ENCODE measurements around the gene C16orf86.
A peak's percentile ranks its signal among the peaks of the same experiment; 100 is the strongest.

Gene C16orf86

DNA sequence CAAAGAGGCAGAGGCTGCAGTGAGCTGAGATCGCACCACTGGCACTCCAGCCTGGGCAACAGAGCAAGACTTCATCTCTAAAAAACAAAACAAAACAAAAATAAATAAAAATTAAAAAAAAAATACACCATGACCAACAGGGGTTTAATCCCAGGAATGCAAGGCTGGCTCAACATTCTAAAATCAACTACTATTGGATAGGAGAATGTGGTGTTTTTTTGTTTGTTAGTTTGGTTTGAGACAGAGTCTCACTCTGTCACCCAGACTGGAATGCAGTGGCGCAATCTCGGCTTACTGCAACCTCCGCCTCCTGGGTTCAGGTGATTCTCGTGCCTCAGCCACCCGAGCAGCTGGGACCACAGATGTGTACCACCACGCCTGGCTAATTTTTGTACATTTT is 32.7 kb downstream of the C16orf86 start:
- H3K36me3 ChIP-seq (ENCODE audit: control insufficient read depth in 4 of 4, insufficient read depth in 4 of 4, low read length in 3 of 4): peaks cover 0 to 11% (median 3%) of the 10 kb centered on the region in 4 experiments
- no peak overlapping the region for H3K27ac ChIP-seq (ENCODE audit: insufficient read depth in 1 of 2, low read depth in 1 of 2, low read length in 2 of 2, poor library complexity in 1 of 2, severe bottlenecking in 2 of 2)
- H3K9me3 ChIP-seq (ENCODE audit: control extremely low read depth in 1 of 5, control insufficient read depth in 4 of 5, insufficient read depth in 2 of 5, low read depth in 1 of 5, low read length in 4 of 5): peaks cover 0 to 11% (median 5%) of the 10 kb centered on the region in 5 experiments
- no peaks in the 10 kb centered on the region for H3K4me1 ChIP-seq (ENCODE audit: control extremely low read depth in 1 of 4, control insufficient read depth in 4 of 4, insufficient read depth in 4 of 4, low read length in 3 of 4)
- no peaks in the 10 kb centered on the region for H3K27me3 ChIP-seq (replicated peaks in 2 of 5; ENCODE audit: control insufficient read depth in 4 of 5, insufficient read depth in 5 of 5, low read length in 4 of 5)
- H3K4me3 ChIP-seq (ENCODE audit: control insufficient read depth in 1 of 7, extremely low read depth in 1 of 7, insufficient read depth in 4 of 7, low read depth in 2 of 7, low read length in 6 of 7): no peak overlapping the region
- WGBS (ENCODE audit: insufficient coverage): 96% methylated on average over 6 of the region's 7 CpGs
- peak in 2 of 3 donors; percentile 27 to 33 for DNase-seq
- CTCF ChIA-PET: no interaction called here
- POLR2A ChIA-PET: no interaction called here

DNA sequence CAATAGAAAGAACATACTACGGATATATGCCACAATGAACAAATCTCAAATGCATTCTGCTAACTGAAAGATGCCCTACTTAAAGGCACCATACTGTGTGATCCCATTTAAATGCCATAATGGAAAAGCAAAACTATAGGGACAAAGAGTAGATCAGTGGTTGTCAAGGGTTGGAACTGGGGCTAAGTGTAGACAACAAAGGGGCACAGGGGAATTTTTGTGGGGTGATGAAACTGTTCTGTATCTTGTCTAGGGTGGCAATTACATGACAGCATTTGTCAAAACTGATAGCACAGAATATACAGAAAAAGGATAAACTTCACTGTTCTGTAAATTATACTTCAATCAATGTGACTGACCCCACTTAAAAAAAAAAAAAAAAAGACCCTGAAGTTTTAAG is 34.8 kb downstream of the C16orf86 start:
- peaks cover 0 to 11% (median 5%) of the 10 kb centered on the region in 5 experiments for H3K9me3 ChIP-seq (ENCODE audit: control extremely low read depth in 1 of 5, control insufficient read depth in 4 of 5, insufficient read depth in 2 of 5, low read depth in 1 of 5, low read length in 4 of 5)
- ChIA-PET CTCF (no interaction called here), POLR2A (no interaction called here)
- peaks cover 0 to 11% (median 3%) of the 10 kb centered on the region in 4 experiments for H3K36me3 ChIP-seq (ENCODE audit: control insufficient read depth in 4 of 4, insufficient read depth in 4 of 4, low read length in 3 of 4)
- 100% methylated on average over 1 of the region's 1 CpG for WGBS (ENCODE audit: insufficient coverage)
- no peak overlapping the region for H3K27ac ChIP-seq (ENCODE audit: insufficient read depth in 1 of 2, low read depth in 1 of 2, low read length in 2 of 2, poor library complexity in 1 of 2, severe bottlenecking in 2 of 2)
- H3K4me1 ChIP-seq (ENCODE audit: control extremely low read depth in 1 of 4, control insufficient read depth in 4 of 4, insufficient read depth in 4 of 4, low read length in 3 of 4): no peaks in the 10 kb centered on the region
- no peaks in the 10 kb centered on the region for H3K27me3 ChIP-seq (replicated peaks in 2 of 5; ENCODE audit: control insufficient read depth in 4 of 5, insufficient read depth in 5 of 5, low read length in 4 of 5)
- DNase-seq: no peak
- no peak overlapping the region for H3K4me3 ChIP-seq (ENCODE audit: control insufficient read depth in 1 of 7, extremely low read depth in 1 of 7, insufficient read depth in 4 of 7, low read depth in 2 of 7, low read length in 6 of 7)

DNA sequence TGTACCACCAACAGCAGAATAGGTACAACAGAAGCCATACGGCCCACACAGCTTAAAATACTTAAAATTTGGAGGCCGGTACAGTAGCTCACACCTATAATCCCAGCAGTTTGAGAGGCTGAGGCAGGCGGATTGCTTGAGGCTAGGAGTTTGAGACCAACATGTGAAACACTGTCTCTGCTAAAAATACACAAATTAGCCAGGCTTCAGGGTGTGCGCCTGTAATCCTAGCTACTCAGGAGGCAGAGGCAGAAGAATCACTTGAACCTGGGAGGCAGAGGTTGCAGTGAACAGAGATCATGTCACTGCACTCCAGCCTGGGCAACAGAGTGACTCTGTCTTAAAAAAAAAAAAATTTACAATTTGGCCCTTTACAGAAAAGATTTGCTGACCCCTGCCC is 35.5 kb downstream of the C16orf86 start:
- peaks cover 0 to 11% (median 5%) of the 10 kb centered on the region in 5 experiments for H3K9me3 ChIP-seq (ENCODE audit: control extremely low read depth in 1 of 5, control insufficient read depth in 4 of 5, insufficient read depth in 2 of 5, low read depth in 1 of 5, low read length in 4 of 5)
- H3K4me1 ChIP-seq (ENCODE audit: control extremely low read depth in 1 of 4, control insufficient read depth in 4 of 4, insufficient read depth in 4 of 4, low read length in 3 of 4): no peaks in the 10 kb centered on the region
- no peak overlapping the region for H3K27ac ChIP-seq (ENCODE audit: insufficient read depth in 1 of 2, low read depth in 1 of 2, low read length in 2 of 2, poor library complexity in 1 of 2, severe bottlenecking in 2 of 2)
- no peaks in the 10 kb centered on the region for H3K27me3 ChIP-seq (replicated peaks in 2 of 5; ENCODE audit: control insufficient read depth in 4 of 5, insufficient read depth in 5 of 5, low read length in 4 of 5)
- no peak overlapping the region for H3K4me3 ChIP-seq (ENCODE audit: control insufficient read depth in 1 of 7, extremely low read depth in 1 of 7, insufficient read depth in 4 of 7, low read depth in 2 of 7, low read length in 6 of 7)
- DNase-seq: no peak
- WGBS (ENCODE audit: insufficient coverage): 97% methylated on average over 4 of the region's 4 CpGs
- POLR2A ChIA-PET: no interaction called here
- CTCF ChIA-PET: no interaction called here
- peaks cover 0 to 11% (median 3%) of the 10 kb centered on the region in 4 experiments for H3K36me3 ChIP-seq (ENCODE audit: control insufficient read depth in 4 of 4, insufficient read depth in 4 of 4, low read length in 3 of 4)

DNA sequence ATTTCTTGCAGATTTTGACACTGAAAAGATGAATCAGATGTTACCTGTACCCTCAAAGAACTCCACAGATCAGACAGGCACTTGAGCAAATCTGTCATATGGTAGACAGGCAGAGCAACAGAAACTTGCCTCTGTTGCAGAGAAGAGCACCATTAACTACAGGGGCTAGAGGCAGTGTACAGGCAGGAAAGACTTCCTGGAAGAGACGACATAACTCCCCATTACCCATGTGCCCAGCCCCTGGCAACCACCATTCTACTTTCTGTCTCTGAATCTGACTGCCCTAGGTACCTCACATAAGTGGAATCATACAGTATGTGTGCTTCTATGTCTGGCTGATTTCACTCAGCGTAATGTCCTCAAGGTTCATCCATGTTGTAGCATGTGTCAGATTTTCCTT is 37.0 kb downstream of the C16orf86 start:
- Histone ChIP-seq H3K4me1 (ENCODE audit: control extremely low read depth in 1 of 4, control insufficient read depth in 4 of 4, insufficient read depth in 4 of 4, low read length in 3 of 4) (no peaks in the 10 kb centered on the region), H3K27me3 (replicated peaks in 2 of 5; ENCODE audit: control insufficient read depth in 4 of 5, insufficient read depth in 5 of 5, low read length in 4 of 5) (no peaks in the 10 kb centered on the region), H3K9me3 (ENCODE audit: control extremely low read depth in 1 of 5, control insufficient read depth in 4 of 5, insufficient read depth in 2 of 5, low read depth in 1 of 5, low read length in 4 of 5) (peaks cover 0 to 11% (median 5%) of the 10 kb centered on the region in 5 experiments), H3K27ac (ENCODE audit: insufficient read depth in 1 of 2, low read depth in 1 of 2, low read length in 2 of 2, poor library complexity in 1 of 2, severe bottlenecking in 2 of 2) (no peak overlapping the region), H3K4me3 (ENCODE audit: control insufficient read depth in 1 of 7, extremely low read depth in 1 of 7, insufficient read depth in 4 of 7, low read depth in 2 of 7, low read length in 6 of 7) (no peak overlapping the region), H3K36me3 (ENCODE audit: control insufficient read depth in 4 of 4, insufficient read depth in 4 of 4, low read length in 3 of 4) (peaks cover 0 to 2% (median under 1%) of the 10 kb centered on the region in 4 experiments)
- CTCF ChIA-PET: no interaction called here
- no peak for DNase-seq
- POLR2A ChIA-PET: no interaction called here
- WGBS (ENCODE audit: insufficient coverage): 71% methylated on average over 2 of the region's 2 CpGs

DNA sequence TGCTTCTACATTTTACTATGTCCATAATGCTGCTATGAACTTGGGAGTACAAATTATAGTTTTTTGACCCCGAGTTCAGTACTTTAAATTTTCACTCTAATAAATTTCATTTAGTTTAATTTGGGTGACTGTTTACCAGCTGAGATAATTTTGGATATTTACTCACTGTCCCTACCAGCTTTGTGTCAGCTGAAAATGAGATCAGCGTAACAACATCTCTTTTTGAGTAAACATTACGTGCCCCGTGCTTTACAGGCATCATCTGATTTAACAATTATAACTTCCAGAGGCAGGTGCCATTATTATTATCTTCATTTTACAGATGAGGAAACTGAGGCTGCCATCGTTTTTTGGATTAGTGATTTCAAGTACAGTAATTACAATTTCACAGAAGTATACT is 37.5 kb downstream of the C16orf86 start:
- peaks cover 0 to 7% (median 3%) of the 10 kb centered on the region in 5 experiments for H3K9me3 ChIP-seq (ENCODE audit: control extremely low read depth in 1 of 5, control insufficient read depth in 4 of 5, insufficient read depth in 2 of 5, low read depth in 1 of 5, low read length in 4 of 5)
- ChIA-PET POLR2A (no interaction called here), CTCF (interaction anchor here (0.9 kb wide), 1 partner anchor 31 kb away, joined by 3 read pairs; no protein-coding TSS in a partner anchor)
- H3K4me3 ChIP-seq (ENCODE audit: control insufficient read depth in 1 of 7, extremely low read depth in 1 of 7, insufficient read depth in 4 of 7, low read depth in 2 of 7, low read length in 6 of 7): no peak overlapping the region
- 100% methylated on average over 1 of the region's 5 CpGs for WGBS (ENCODE audit: insufficient coverage)
- H3K36me3 ChIP-seq (ENCODE audit: control insufficient read depth in 4 of 4, insufficient read depth in 4 of 4, low read length in 3 of 4): no peaks in the 10 kb centered on the region
- no peaks in the 10 kb centered on the region for H3K27me3 ChIP-seq (replicated peaks in 2 of 5; ENCODE audit: control insufficient read depth in 4 of 5, insufficient read depth in 5 of 5, low read length in 4 of 5)
- no peak for DNase-seq
- no peak overlapping the region for H3K27ac ChIP-seq (ENCODE audit: insufficient read depth in 1 of 2, low read depth in 1 of 2, low read length in 2 of 2, poor library complexity in 1 of 2, severe bottlenecking in 2 of 2)
- no peaks in the 10 kb centered on the region for H3K4me1 ChIP-seq (ENCODE audit: control extremely low read depth in 1 of 4, control insufficient read depth in 4 of 4, insufficient read depth in 4 of 4, low read length in 3 of 4)

DNA sequence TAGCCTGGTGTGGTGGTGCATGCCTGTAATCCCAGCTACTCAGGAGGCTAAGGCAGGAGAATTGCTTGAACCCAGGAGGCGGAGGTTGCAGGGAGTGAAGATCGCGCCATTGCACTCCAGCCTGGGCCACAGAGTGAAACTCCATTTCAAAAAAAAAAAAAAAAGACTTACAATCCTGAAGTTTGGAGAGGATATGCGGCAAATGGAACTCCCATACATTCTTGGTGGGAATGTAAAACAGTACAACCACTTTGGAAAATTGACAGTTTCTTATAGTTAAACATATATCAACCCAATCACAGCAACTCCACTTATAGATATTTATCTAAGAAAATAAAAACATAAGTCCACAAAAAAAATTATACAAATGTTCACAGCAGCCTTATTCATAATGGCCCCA is 40.6 kb downstream of the C16orf86 start:
- no peaks in the 10 kb centered on the region for H3K4me1 ChIP-seq (ENCODE audit: control extremely low read depth in 1 of 4, control insufficient read depth in 4 of 4, insufficient read depth in 4 of 4, low read length in 3 of 4)
- ChIA-PET POLR2A (no interaction called here), CTCF (no interaction called here)
- DNase-seq: no peak
- no peaks in the 10 kb centered on the region for H3K27me3 ChIP-seq (replicated peaks in 2 of 5; ENCODE audit: control insufficient read depth in 4 of 5, insufficient read depth in 5 of 5, low read length in 4 of 5)
- no peaks in the 10 kb centered on the region for H3K36me3 ChIP-seq (ENCODE audit: control insufficient read depth in 4 of 4, insufficient read depth in 4 of 4, low read length in 3 of 4)
- no peak overlapping the region for H3K4me3 ChIP-seq (ENCODE audit: control insufficient read depth in 1 of 7, extremely low read depth in 1 of 7, insufficient read depth in 4 of 7, low read depth in 2 of 7, low read length in 6 of 7)
- H3K9me3 ChIP-seq (ENCODE audit: control extremely low read depth in 1 of 5, control insufficient read depth in 4 of 5, insufficient read depth in 2 of 5, low read depth in 1 of 5, low read length in 4 of 5): no peaks in the 10 kb centered on the region
- H3K27ac ChIP-seq (ENCODE audit: insufficient read depth in 1 of 2, low read depth in 1 of 2, low read length in 2 of 2, poor library complexity in 1 of 2, severe bottlenecking in 2 of 2): no peak overlapping the region
- WGBS (ENCODE audit: insufficient coverage): no CpG with 5 or more reads among the region's 4 CpGs

DNA sequence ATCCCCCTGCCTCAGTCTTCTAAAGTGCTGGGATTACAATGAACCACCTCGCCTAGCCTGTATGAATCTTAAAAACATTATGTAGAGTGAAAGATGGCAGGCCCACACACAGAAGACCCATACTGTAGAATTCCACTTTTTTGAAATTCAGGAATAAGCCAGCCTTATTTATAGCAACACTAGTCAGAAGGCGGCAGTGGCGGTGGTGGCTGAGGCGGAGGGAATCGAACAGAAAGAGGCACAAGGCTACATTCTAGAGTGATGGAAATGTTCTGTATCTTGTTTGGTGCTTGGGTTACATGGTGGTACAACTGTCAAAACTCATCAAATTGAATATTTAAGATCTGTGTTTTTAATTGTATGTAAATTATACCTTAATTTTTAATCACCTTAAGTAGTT is 41.2 kb downstream of the C16orf86 start:
- Histone ChIP-seq H3K9me3 (ENCODE audit: control extremely low read depth in 1 of 5, control insufficient read depth in 4 of 5, insufficient read depth in 2 of 5, low read depth in 1 of 5, low read length in 4 of 5) (no peaks in the 10 kb centered on the region), H3K36me3 (ENCODE audit: control insufficient read depth in 4 of 4, insufficient read depth in 4 of 4, low read length in 3 of 4) (no peaks in the 10 kb centered on the region), H3K4me3 (ENCODE audit: control insufficient read depth in 1 of 7, extremely low read depth in 1 of 7, insufficient read depth in 4 of 7, low read depth in 2 of 7, low read length in 6 of 7) (no peak overlapping the region), H3K4me1 (ENCODE audit: control extremely low read depth in 1 of 4, control insufficient read depth in 4 of 4, insufficient read depth in 4 of 4, low read length in 3 of 4) (no peaks in the 10 kb centered on the region), H3K27me3 (replicated peaks in 2 of 5; ENCODE audit: control insufficient read depth in 4 of 5, insufficient read depth in 5 of 5, low read length in 4 of 5) (no peaks in the 10 kb centered on the region), H3K27ac (ENCODE audit: insufficient read depth in 1 of 2, low read depth in 1 of 2, low read length in 2 of 2, poor library complexity in 1 of 2, severe bottlenecking in 2 of 2) (no peak overlapping the region)
- DNase-seq: no peak
- CTCF ChIA-PET: no interaction called here
- POLR2A ChIA-PET: interaction anchor here (0.8 kb wide), 1 partner anchor 378 kb away, joined by 3 read pairs; no protein-coding TSS in a partner anchor
- WGBS (ENCODE audit: insufficient coverage): 100% methylated on average over 3 of the region's 5 CpGs
